Parathyroid adenoma (tissue), 2 donors: ENCODE measurements around the gene NECTIN1.

Experiments used
- H2AFZ ChIP-seq: fragments of 300-600 bp; sonication (generic); one replicate; pipeline ENCODE4 v1.7.0; 2017; ENCODE audit warnings: antibody characterized with exemption, mild to moderate bottlenecking
- H3K27ac ChIP-seq: fragments of 300-600 bp; sonication (generic); one replicate; pipeline ENCODE4 v1.7.0; 2017
- H3K27me3 ChIP-seq: fragments of 300-600 bp; sonication (generic); one replicate; pipeline ENCODE4 v1.7.0; 2017; ENCODE audit warnings: low read length; ENCODE audit not compliant: control insufficient read depth, insufficient read depth
- H3K36me3 ChIP-seq: fragments of 300-600 bp; sonication (generic); one replicate; pipeline ENCODE4 v1.7.0; 2017; ENCODE audit warnings: low read length; ENCODE audit not compliant: control insufficient read depth, insufficient read depth
- H3K4me1 ChIP-seq: fragments of 300-600 bp; sonication (generic); one replicate; pipeline ENCODE4 v1.7.0; 2017; ENCODE audit warnings: control low read depth
- H3K4me2 ChIP-seq: fragments of 300-600 bp; sonication (generic); one replicate; pipeline ENCODE4 v1.7.0; 2017; ENCODE audit warnings: low read length
- H3K4me3 ChIP-seq: fragments of 300-600 bp; sonication (generic); one replicate; pipeline ENCODE4 v1.7.0; 2017; ENCODE audit warnings: low read depth, low read length
- H3K79me2 ChIP-seq: fragments of 300-600 bp; sonication (generic); one replicate; pipeline ENCODE4 v1.7.0; 2017; ENCODE audit warnings: control low read depth
- H3K9ac ChIP-seq: fragments of 300-600 bp; sonication (generic); one replicate; pipeline ENCODE4 v1.7.0; 2017; ENCODE audit warnings: mild to moderate bottlenecking
- H3K9me3 ChIP-seq: fragments of 300-600 bp; sonication (generic); one replicate; pipeline ENCODE4 v1.7.0; 2017; ENCODE audit warnings: low read length; ENCODE audit not compliant: control insufficient read depth
- TF ChIP-seq, protein P1 (sequence below): fragments of 300-600 bp; sonication (generic); IDR thresholded peaks from one replicate; pipeline ENCODE4 v1.7.0; 2017; ENCODE audit warnings: antibody characterized with exemption, mild to moderate bottlenecking
- donor health status: primary hyperparathyroidism.

NECTIN1 gene

DNA sequence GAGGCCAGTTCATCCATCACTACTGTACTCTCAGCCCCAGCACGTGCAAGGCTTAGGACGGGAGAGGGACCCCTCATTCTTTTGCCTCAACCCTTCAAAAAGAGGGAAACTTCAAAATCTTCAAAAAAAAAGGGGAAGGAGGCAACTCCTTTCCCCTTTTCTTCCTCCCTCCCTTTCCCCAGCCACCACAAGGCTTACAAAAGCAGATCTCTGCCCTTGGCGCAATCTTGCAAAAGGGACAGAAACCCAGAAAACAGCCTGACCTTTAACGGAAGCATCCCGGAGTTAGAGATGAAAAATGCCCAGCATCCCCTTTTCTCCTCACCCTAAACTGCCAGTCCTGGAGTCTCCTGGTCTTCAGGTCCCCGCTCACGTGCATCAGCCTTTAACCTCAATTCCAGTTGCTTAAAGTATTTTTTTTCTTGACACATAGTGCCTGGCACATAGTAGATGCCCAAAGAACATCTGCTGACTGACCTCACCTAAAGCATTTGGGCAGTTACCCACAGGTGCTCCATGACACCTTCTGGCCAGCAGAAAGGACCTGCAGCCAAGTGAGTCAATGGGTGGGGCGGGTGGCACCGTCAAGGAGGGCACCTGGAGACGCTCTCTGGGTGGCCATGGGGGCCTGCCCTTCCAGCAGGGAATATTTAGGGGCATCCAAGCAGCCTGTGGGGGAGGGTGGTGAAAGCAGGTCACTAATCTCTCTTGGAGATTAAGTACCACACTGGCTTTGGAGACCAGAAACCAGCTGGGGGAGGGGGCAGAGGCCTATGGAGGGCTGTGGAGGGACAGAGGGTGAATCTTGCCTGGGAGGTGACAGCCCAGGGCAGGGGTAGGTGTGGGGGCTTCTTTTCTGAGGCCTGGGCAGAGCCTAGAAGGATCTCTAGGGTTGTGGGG lies 16.3 kb downstream of the NECTIN1 start:
- no peak overlapping the region for H3K4me3 ChIP-seq
- no peaks in the 10 kb centered on the region for H3K4me1 ChIP-seq
- H2AFZ ChIP-seq: no peak overlapping the region
- no peak overlapping the region for H3K4me2 ChIP-seq
- no peaks in the 10 kb centered on the region for H3K79me2 ChIP-seq
- H3K9ac ChIP-seq: no peak overlapping the region
- no peaks in the 10 kb centered on the region for H3K9me3 ChIP-seq
- TF ChIP-seq, protein P1, sequence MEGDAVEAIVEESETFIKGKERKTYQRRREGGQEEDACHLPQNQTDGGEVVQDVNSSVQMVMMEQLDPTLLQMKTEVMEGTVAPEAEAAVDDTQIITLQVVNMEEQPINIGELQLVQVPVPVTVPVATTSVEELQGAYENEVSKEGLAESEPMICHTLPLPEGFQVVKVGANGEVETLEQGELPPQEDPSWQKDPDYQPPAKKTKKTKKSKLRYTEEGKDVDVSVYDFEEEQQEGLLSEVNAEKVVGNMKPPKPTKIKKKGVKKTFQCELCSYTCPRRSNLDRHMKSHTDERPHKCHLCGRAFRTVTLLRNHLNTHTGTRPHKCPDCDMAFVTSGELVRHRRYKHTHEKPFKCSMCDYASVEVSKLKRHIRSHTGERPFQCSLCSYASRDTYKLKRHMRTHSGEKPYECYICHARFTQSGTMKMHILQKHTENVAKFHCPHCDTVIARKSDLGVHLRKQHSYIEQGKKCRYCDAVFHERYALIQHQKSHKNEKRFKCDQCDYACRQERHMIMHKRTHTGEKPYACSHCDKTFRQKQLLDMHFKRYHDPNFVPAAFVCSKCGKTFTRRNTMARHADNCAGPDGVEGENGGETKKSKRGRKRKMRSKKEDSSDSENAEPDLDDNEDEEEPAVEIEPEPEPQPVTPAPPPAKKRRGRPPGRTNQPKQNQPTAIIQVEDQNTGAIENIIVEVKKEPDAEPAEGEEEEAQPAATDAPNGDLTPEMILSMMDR: no peak
- no peaks in the 10 kb centered on the region for H3K36me3 ChIP-seq
- no peak overlapping the region for H3K27ac ChIP-seq
- H3K27me3 ChIP-seq: no peaks in the 10 kb centered on the region

DNA sequence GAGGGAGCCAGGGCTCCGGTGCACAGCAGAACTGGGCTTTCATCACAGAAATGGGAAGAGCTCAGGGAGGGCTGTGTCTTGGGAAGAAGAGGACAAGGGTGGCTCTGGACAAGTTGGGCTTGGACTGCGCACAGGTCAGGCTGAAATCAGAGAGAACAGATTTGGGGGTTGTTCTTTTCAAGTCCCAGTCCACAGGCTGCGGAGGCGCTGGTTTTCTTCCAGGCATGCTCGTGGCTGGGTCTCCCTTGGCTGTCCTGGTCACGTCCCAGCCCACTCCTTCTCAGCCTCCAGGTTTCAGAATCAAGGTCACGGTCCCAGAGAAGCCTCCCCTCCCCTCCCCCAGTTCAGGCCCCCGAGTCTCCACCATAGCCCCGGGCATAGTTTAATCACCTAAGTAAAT lies 17.0 kb downstream of the NECTIN1 start:
- Histone ChIP-seq H3K9ac (no peak overlapping the region), H3K27me3 (no peaks in the 10 kb centered on the region), H3K9me3 (no peaks in the 10 kb centered on the region), H3K79me2 (no peaks in the 10 kb centered on the region), H3K4me3 (no peak overlapping the region), H3K4me2 (no peak overlapping the region), H3K27ac (no peak overlapping the region), H2AFZ (no peak overlapping the region), H3K36me3 (no peaks in the 10 kb centered on the region), H3K4me1 (no peaks in the 10 kb centered on the region)
- TF ChIP-seq, protein P1: no peak

DNA sequence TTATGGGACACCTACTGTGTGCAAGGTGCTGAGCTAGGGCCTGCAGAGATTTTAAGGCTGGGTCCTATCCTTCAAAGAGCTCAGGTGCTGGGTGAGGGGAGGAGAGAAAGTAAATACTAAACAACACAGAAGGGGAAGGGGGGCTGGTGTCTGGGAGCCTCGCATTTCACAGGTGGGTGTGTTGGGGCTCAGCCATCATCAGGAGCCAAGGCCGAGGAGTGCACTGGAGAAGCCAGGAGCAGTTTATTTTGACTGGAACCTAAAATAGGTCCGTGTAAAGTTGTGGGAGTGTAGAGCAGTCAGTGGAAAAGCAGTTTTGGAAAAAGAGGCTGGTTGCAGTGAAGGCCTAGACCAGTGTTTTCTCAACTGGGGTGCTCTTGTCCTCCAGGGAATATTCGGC lies 17.5 kb downstream of the NECTIN1 start:
- TF ChIP-seq, protein P1: no peak
- no peaks in the 10 kb centered on the region for H3K9me3 ChIP-seq
- no peaks in the 10 kb centered on the region for H3K4me1 ChIP-seq
- no peaks in the 10 kb centered on the region for H3K79me2 ChIP-seq
- no peak overlapping the region for H2AFZ ChIP-seq
- H3K9ac ChIP-seq: no peak overlapping the region
- H3K36me3 ChIP-seq: no peaks in the 10 kb centered on the region
- H3K27me3 ChIP-seq: no peaks in the 10 kb centered on the region
- H3K4me2 ChIP-seq: no peak overlapping the region
- H3K4me3 ChIP-seq: no peak overlapping the region
- H3K27ac ChIP-seq: no peak overlapping the region

DNA sequence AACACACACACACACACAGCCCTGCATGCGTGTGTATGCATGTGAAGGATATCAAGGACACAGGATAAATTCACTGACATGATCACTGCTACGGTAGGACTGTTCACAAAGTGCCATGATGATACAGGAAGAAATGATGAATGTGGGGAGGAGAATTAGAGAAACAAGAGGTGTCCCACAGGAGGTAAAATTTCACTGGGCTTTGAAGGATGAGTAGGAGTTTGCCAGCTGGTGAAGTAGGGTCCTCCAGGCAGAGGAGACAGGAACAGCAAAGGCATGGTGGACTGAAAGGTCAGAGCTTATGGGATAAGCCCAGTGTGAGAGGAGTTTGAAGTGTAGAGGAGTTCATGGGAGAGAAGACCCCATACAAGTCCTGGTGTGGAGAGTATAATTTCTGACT lies 18.6 kb downstream of the NECTIN1 start:
- no peak overlapping the region for H3K9ac ChIP-seq

More for the DNA sequence above, 18.6 kb downstream of the NECTIN1 start:
- Histone ChIP-seq H3K36me3 (no peaks in the 10 kb centered on the region), H2AFZ (no peak overlapping the region), H3K4me2 (no peak overlapping the region), H3K4me3 (no peak overlapping the region), H3K79me2 (no peaks in the 10 kb centered on the region), H3K4me1 (no peaks in the 10 kb centered on the region), H3K27me3 (no peaks in the 10 kb centered on the region), H3K27ac (no peak overlapping the region), H3K9me3 (no peaks in the 10 kb centered on the region)
- TF ChIP-seq, protein P1: no peak
